GM18858 (cell line): ENCODE results near the gene IRAG1.

Experiments used
- ATAC-seq: cut with Tn5 transposase; IDR thresholded peaks from one replicate; pipeline ENCODE4 v1.9.1; 2021; ENCODE audit not compliant: unreplicated experiment

IRAG1 gene

GRCh38 chr11:10667521-10667885 lies 26.1 kb downstream of the IRAG1 start:
- no peak for ATAC-seq

DNA sequence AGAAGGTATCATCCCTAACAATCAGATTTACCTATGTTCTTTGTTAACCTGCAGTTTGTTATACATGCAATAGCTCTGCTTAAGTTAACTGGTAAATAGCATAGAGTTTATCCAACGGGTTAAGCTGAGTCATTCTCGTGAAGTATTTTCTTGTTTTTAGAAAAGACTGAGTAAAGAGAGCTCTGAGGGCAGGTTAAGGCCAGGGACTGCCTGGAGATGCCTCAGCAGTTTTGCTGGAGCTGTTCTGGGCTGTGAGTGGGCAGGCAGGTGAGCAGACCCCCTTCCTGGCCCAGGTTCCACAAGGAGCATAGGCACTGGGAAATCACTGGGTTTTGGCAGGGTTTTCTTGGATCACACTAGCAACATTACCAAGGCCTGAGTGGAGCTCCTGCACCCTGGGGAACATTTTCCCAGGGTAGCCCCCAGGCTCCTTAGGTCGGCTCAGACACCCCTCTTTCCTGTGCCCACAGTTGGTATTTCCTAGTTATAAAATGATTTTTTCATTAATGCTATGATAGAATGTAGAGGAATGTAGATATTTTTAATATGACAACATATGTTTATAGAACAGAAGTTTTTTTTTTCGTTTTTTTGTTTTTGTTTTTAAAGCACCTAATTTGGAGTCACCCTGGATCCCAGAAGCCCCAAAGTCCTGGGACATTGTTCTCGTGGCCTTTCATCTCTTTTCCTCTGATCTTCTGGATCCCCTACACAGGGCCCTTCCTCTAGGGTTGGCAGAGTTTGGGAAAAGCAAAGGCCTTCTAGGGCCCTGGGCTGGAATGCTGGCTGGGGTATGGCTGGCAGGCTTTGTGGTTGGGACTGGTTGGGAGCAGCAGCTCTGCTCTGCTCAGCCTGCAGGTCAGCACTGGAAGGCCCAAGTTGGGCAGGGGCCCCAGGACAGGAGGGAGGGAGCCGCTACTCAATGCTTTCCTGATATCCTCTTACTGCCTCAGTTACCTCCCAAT lies 26.7 kb downstream of the IRAG1 start:
- no peak for ATAC-seq

DNA sequence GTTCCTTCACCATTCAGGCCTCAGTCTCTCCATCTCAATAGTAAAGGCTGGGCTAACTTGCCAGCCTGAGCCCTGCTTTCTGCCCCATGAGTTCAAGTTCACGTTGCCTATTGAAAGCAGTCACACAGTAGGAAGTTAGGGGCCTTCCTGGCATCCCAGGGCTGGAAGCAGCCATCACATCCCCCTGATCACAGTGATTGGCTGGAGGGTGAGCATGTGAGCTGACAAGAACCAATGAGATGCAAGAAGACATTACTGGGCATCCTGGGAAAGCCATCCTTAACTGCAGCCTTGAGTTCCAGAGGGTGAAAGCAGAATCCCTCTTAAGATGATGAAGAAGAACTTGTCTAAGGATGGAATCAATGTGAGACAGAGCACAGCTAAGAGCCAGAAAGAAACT lies 29.1 kb downstream of the IRAG1 start:
- no peak for ATAC-seq

- ATAC-seq = no peak
These were observed 29.6 kb downstream of the IRAG1 start for GRCh38 chr11:10663990-10664389.

DNA sequence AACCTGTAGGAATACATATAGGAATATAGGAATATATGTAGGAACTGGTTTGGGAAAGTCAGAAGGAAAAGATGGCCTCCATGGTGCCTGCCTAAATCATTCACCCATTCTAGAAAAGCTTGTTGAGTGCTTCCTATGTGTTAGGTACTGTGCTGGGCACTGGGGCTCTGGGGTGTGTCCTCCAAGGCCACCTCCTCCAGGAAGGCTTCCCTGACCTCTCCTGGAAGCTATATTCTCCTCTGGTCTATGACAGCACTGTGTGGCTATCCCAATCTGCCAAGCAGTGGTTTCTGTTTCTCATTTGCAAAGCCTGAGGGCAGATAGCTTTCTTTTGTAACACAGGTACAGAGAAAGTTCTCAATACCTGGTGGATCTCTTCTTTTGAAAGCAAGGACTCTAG lies 30.2 kb downstream of the IRAG1 start:
- no peak for ATAC-seq

- no peak for ATAC-seq
These were observed 33.2 kb downstream of the IRAG1 start for GRCh38 chr11:10660323-10660722.

- no peak for ATAC-seq
These were observed 34.0 kb downstream of the IRAG1 start for GRCh38 chr11:10659339-10660216.

DNA sequence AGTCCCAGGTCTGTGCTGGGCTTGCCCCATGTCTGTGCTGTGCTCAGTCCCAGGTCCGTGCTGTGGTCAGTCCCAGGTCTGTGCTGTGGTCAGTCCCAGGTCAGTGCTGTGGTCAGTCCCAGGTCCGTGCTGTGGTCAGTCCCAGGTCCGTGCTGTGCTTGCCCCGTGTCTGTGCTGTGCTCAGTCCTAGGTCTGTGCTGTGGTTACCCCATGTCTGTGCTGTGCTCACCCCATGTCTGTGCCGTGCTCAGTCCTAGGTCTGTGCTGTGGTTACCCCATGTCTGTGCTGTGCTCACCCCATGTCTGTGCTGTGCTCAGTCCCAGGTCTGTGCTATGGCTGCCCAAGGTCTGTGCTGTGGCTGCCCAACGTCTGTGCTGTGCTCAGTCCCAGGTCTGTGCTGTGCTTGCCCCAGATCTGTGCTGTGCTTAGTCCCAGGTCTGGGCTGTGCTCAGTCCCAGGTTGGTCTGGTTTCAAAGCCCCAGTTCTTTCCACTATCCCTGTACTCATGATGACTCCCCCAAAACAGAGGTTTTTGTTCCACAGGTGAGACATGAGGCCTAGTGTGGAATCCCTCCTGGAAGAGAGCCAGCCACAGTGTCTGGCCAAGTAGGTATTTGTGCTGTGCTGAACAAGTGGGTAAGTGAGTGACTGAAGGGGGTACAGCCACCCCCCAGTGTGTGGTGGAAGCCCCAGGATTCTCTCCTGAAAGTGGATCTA lies 34.8 kb downstream of the IRAG1 start:
- ATAC-seq = no peak

GRCh38 chr11:10657308-10658271 lies 36.0 kb downstream of the IRAG1 start:
- peak; percentile 46 for ATAC-seq

GRCh38 chr11:10655943-10656576 lies 37.5 kb downstream of the IRAG1 start:
- ATAC-seq = no peak

DNA sequence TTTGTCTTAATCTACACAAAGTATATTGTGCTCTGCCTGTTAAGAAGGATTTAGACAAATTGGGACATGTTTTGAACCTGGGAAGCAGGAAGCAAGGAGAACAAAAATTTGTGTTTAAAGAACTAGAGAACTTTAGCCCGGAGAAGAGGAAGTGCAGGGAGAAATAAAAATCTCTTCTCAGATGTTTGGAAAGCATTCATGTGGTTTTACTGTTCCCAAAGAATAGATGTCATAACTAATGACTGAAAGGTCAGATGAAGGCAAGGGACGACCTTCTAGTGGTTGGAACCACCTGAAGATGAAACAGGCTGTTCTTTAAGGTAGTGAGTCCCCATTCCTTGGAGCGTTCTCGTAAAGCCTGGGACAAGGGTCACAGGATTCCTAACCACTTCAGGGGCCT lies 38.3 kb downstream of the IRAG1 start:
- ATAC-seq = no peak

- ATAC-seq = no peak
These were observed 38.8 kb downstream of the IRAG1 start for GRCh38 chr11:10654811-10655150.

DNA sequence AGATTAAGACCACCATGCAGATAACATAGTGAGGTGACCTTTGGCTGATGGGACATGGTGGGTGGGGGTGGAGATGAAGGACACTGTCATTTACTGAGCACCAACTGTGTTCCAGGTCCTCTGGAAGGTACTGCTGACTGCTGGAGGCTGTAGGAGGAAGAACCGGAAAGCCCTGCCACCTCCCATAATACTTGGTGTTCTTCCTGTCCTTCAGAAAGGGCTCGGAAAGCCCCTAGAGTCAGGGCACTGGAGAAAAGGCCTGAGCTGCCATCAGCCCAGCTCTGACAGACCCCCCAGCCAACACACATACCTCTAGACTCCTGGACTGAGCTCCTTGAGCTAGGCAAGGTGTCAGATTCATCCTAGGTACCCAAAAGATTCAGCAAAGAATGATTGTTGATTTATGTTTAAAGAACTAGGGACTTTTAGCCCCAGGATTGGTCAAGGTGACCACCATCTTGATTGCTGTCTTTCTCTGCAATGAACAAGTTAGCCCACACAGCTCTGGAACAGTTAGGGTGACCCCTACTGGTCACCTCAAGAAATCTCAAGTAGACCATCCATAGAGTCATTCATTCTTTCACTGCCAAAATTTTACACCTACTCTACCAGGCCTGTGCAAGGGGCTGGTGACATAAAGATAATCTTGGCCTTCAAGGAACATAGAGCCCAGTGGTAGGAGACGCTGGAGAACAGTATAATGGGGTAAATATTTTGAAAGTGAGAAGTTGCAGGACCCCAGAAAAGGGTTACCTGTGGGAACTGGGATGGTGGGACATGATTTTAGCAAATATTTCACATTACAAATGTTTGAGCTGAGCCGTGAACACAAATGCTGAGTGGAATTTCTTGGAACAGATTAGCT lies 39.4 kb downstream of the IRAG1 start:
- ATAC-seq = peak; percentile 41

GRCh38 chr11:10653261-10653660 lies 40.3 kb downstream of the IRAG1 start:
- no peak for ATAC-seq

- no peak for ATAC-seq
These were observed 41.7 kb downstream of the IRAG1 start for GRCh38 chr11:10651656-10652361.

DNA sequence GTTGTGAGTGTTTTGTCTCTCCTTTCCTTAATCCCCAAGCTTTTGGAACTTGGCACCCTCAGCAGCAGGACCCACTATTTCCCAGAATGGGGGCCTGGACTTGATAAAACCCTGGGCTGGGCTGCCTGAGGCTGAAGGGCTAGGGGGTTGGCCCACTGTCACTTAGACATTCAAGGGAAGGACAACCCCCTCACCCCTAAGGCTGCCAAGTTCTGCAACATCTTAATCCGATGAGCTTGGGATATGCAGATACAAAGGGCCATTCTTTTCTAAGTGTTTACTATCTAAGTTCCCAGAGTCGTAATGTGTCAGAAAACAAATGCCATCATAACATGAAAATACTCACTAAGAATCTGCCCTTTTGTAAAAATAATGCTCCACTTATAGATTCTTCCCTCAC lies 42.9 kb downstream of the IRAG1 start:
- no peak for ATAC-seq

DNA sequence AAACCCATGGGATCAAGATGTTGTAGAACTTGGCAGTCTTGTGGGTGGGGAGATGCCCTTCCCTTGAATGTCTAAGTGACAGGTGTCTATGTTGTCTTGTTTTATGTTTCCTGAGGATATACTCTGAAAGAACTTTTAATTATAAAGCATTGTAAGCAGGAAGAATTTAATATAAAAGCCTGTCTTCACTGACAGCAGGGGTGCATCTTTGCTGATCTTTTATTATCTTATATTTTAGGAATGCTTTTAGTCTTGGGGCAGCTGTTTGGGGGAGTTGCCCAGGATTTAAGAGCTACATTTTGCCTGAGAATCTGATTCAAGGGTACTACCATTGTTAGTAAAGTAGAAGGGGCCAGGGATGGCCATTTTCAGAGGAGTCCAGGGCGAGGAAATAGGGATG lies 43.4 kb downstream of the IRAG1 start:
- no peak for ATAC-seq

DNA sequence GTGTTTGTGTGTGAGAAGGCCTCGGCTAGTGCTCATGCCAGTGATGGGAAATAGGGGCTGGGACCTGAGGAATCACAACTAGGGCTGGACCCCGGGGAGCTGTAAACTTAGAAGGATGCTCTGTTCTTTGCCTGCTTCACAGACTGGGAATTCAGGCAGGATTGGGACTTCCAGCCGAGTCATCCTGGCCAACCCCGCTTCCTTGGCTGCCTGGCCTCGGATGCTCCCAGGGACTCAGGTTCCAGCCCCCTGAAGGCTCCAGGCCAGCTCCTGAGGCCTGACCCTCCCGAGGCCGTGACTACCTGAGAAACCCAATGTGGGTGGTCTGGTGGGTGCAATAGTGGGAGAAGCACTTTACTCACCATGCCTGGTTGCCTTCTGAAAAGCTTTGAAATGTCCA lies 44.7 kb downstream of the IRAG1 start:
- no peak for ATAC-seq
